MCF 10A (cell line): ENCODE data around the gene ALKAL2. TPM values are rescaled to one million over a fixed set of nuclear protein-coding genes. Genes with fewer than 3 reads are reported as not detected.

Experiments
- BruUV-seq: library from RNA; stranded (reverse); fragments of 400-500 nt; replicated peaks from 2 replicates; lab custom pipeline; 2021; lab: Mats Ljungman, UMichigan
- CTCF ChIA-PET: fragments of 300-600 bp; sonication (Branson Sonifier 250); formaldehyde crosslinking; extraction: SDS; loops from one replicate; lab custom pipeline; 2021; ENCODE audit warnings: antibody characterized with exemption, inconsistent platforms; lab: Yijun Ruan, JAX
- POLR2A ChIA-PET: fragments of 300-600, 350-650 bp; sonication (Branson Sonifier 250); formaldehyde crosslinking; extraction: SDS; loops from one replicate; lab custom pipeline; 2020; ENCODE audit warnings: antibody characterized with exemption, inconsistent platforms; lab: Yijun Ruan, JAX
- DNase-seq: peaks from one replicate; pipeline ENCODE4 v3.0.0-alpha.2; 2018; ENCODE audit not compliant: unreplicated experiment
- H3K27ac Mint-ChIP-seq: one replicate; pipeline ENCODE4 v1.8.0; 2022; ENCODE audit warnings: mild to moderate bottlenecking, low read depth, mixed read lengths; ENCODE audit not compliant: unreplicated experiment
- H3K27me3 Mint-ChIP-seq: one replicate; pipeline ENCODE4 v1.8.0; 2022; ENCODE audit warnings: mixed read lengths; ENCODE audit not compliant: insufficient read depth, unreplicated experiment
- H3K36me3 Mint-ChIP-seq: one replicate; pipeline ENCODE4 v1.8.0; 2022; ENCODE audit warnings: mild to moderate bottlenecking, moderate library complexity, mixed read lengths; ENCODE audit not compliant: insufficient read depth, unreplicated experiment
- H3K4me1 Mint-ChIP-seq: one replicate; pipeline ENCODE4 v1.8.0; 2022; ENCODE audit warnings: mixed read lengths; ENCODE audit not compliant: insufficient read depth, unreplicated experiment
- H3K4me3 Mint-ChIP-seq: one replicate; pipeline ENCODE4 v1.8.0; 2022; ENCODE audit warnings: mild to moderate bottlenecking, moderate library complexity, mixed read lengths; ENCODE audit not compliant: unreplicated experiment
- H3K9me3 Mint-ChIP-seq: one replicate; pipeline ENCODE4 v1.8.0; 2022; ENCODE audit warnings: mixed read lengths; ENCODE audit not compliant: unreplicated experiment
- intact Hi-C: fragments of 100-400 bp; cut with micrococcal nuclease; formaldehyde crosslinking; loops from 2 replicates; pipeline ENCODE4 v1.14.1; 2022
- total RNA-seq: library from RNA; stranded (reverse); gene quantifications from 2 replicates; pipeline ENCODE4 v1.2.3, GENCODE V29; 2022
- TF ChIP-seq, protein P1 (sequence below): fragments of 200-600 bp; IDR thresholded peaks from one replicate; pipeline ENCODE4 v1.8.0; 2022; ENCODE audit warnings: antibody characterized with exemption, mild to moderate bottlenecking; ENCODE audit not compliant: unreplicated experiment

The ALKAL2 gene
- total RNA-seq, 1 experiment from 2014 or later = not detected

DNA sequence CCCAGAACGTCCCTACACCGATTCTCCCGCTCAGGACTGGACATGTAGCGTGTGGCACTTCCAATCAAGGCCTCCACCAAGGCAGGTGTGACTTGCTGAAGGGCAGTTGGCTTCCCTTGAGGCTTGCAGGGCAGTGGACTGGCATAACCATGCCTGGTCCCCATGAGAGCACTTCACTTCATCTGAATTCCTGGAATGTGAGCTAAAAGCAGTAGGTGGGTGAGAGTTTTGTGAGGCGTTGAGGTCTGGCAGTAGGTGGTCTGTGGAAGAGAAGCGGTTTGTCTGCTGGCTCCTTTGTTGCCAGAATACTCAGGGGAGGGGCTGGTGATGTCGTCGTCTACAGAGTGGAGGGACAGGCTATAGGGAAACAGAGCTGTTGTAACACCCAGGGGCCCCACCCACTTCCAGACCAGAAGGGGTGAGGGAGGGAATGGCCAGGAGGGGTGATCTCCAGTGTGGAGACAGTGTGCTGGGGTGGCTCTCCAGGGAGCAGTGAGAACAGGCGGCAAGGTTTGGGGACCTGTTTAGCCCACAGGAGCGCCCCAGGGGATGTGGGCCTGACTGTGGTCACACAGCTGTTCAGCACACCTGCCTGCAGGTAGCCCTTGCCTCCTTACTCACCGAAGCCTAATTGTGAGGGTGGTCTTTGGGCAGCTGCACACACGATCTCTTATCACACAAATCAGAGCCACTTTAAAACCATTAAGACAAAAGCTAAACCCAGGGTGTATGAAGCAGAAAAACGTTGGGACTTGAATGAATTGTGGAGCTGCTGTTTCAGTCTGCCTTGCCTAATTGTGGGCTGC, 21.5 kb upstream of the ALKAL2 start:
- intact Hi-C loops = no loop called here
- ChIA-PET CTCF (interaction anchor here (0.5 to 0.8 kb wide), 3 partner anchors 8 to 192 kb away, joined by 3 to 4 read pairs (median 3); no protein-coding TSS in a partner anchor), POLR2A (interaction anchor here (0.9 to 1.3 kb wide), 2 partner anchors 18 to 45 kb away, joined by 3 to 4 read pairs; no protein-coding TSS in a partner anchor)
- H3K4me1 Mint-ChIP-seq = no peaks in the 10 kb centered on the region
- no peak overlapping the region for H3K27ac Mint-ChIP-seq
- TF ChIP-seq, protein P1, sequence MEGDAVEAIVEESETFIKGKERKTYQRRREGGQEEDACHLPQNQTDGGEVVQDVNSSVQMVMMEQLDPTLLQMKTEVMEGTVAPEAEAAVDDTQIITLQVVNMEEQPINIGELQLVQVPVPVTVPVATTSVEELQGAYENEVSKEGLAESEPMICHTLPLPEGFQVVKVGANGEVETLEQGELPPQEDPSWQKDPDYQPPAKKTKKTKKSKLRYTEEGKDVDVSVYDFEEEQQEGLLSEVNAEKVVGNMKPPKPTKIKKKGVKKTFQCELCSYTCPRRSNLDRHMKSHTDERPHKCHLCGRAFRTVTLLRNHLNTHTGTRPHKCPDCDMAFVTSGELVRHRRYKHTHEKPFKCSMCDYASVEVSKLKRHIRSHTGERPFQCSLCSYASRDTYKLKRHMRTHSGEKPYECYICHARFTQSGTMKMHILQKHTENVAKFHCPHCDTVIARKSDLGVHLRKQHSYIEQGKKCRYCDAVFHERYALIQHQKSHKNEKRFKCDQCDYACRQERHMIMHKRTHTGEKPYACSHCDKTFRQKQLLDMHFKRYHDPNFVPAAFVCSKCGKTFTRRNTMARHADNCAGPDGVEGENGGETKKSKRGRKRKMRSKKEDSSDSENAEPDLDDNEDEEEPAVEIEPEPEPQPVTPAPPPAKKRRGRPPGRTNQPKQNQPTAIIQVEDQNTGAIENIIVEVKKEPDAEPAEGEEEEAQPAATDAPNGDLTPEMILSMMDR = no peak
- H3K4me3 Mint-ChIP-seq = no peak overlapping the region
- BruUV-seq = no TSS peak
- no peaks in the 10 kb centered on the region for H3K27me3 Mint-ChIP-seq
- no peak for DNase-seq
- no peaks in the 10 kb centered on the region for H3K36me3 Mint-ChIP-seq
- no peaks in the 10 kb centered on the region for H3K9me3 Mint-ChIP-seq

DNA sequence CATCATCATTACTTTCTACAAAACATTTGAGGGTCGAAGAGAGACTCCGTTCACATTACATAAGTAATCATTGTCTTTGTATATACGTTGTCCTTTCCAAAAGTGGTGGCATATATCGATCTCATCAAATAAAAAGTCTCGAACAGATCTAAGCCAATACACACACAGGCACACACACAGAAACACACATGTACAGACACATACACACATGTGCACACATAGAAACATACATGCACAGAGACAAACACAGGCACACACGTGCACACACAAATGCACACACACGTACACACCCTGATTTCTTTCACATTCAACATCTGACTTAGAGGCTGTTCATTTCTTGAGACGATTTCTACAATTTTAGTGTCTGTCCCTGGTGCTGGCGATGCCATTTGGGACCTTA, 17.5 kb upstream of the ALKAL2 start:
- DNase-seq = no peak
- ChIA-PET POLR2A (no interaction called here), CTCF (no interaction called here)
- no peak overlapping the region for H3K27ac Mint-ChIP-seq
- intact Hi-C loops = no loop called here
- H3K4me3 Mint-ChIP-seq = no peak overlapping the region
- H3K27me3 Mint-ChIP-seq = no peaks in the 10 kb centered on the region
- BruUV-seq = no TSS peak
- no peaks in the 10 kb centered on the region for H3K36me3 Mint-ChIP-seq
- no peaks in the 10 kb centered on the region for H3K4me1 Mint-ChIP-seq
- no peaks in the 10 kb centered on the region for H3K9me3 Mint-ChIP-seq
- TF ChIP-seq, protein P1 = no peak

DNA sequence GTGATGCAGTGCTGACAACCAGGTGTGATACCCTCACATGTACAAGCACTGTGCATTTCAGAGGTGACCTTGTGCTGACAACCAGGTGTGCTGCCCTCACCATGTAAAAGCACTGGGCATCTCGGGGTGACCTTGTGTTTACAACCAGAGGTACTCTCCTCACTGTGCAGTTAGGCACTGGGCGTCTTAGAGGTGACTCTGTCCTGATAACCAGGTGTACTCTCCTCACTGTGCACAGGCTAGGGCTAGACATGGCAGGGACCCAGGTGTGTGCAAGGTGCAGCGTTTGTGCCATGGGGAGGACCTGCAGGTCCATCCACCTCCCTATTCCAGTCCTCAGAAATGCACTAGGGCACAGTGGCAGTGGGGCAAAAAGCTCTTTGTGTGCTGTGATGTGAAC, 8.5 kb upstream of the ALKAL2 start:
- no peak overlapping the region for H3K27ac Mint-ChIP-seq
- no peaks in the 10 kb centered on the region for H3K9me3 Mint-ChIP-seq
- no peaks in the 10 kb centered on the region for H3K36me3 Mint-ChIP-seq
- TF ChIP-seq, protein P1 = no peak
- DNase-seq = no peak
- BruUV-seq = no TSS peak
- H3K27me3 Mint-ChIP-seq = peaks cover 32% of the 10 kb centered on the region
- H3K4me1 Mint-ChIP-seq = no peaks in the 10 kb centered on the region
- ChIA-PET CTCF (interaction anchor here (0.6 kb wide), 1 partner anchor 278 kb away, joined by 5 read pairs; no protein-coding TSS in a partner anchor), POLR2A (interaction anchor here (1.2 kb wide), 1 partner anchor 13 kb away, joined by 3 read pairs; no protein-coding TSS in a partner anchor)
- intact Hi-C loops = no loop called here
- no peak overlapping the region for H3K4me3 Mint-ChIP-seq

DNA sequence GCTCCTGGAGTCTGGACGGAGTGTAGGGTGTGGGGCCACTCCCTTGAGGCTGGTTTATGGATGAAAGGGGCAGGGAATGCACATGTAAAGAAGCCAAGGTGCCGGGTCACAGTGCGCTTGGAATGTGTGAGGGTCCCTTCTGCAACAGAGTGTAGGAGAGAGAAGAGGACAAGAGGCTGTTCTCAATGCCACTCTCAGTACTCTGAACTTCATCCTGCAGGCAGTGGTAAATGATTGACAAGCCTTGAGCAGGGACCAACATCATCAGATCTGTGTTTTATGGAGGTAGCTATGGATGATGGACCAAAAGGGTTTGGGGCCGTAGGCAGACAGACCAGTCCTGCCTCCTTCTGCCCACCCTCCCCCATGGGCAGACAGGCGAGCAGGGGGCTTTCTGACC, 7.2 kb upstream of the ALKAL2 start:
- no peak overlapping the region for H3K4me3 Mint-ChIP-seq
- intact Hi-C loops = no loop called here
- ChIA-PET CTCF (no interaction called here), POLR2A (no interaction called here)
- no peaks in the 10 kb centered on the region for H3K9me3 Mint-ChIP-seq
- DNase-seq = no peak
- H3K27me3 Mint-ChIP-seq = peaks cover 32% of the 10 kb centered on the region
- TF ChIP-seq, protein P1 = no peak
- BruUV-seq = no TSS peak
- no peak overlapping the region for H3K27ac Mint-ChIP-seq
- H3K36me3 Mint-ChIP-seq = no peaks in the 10 kb centered on the region
- no peaks in the 10 kb centered on the region for H3K4me1 Mint-ChIP-seq
